Measurements from ENCODE around the gene C15orf61.

C15orf61 gene

GRCh38 chr15:67543348-67543718, 22.4 kb downstream of the C15orf61 start:
- Histone ChIP-seq H3K4me3 (ENCODE audit: low read length) (peak overlapping the region; percentile 84), H3K27ac (ENCODE audit: low read length) (no peak overlapping the region), H3K9me3 (ENCODE audit: insufficient read depth, low read length) (no peaks in the 10 kb centered on the region), H3K36me3 (replicated peaks; ENCODE audit: low read depth, low read length) (no peaks in the 10 kb centered on the region), H2AFZ (ENCODE audit: low read depth, low read length) (peak overlapping the region; percentile 82; the same call in 1 of the 2 replicates), H4K20me1 (ENCODE audit: insufficient read depth, low read length) (peaks cover 5% of the 10 kb centered on the region), H3K4me2 (ENCODE audit: low read length) (peak overlapping the region; percentile 94), H3K27me3 (ENCODE audit: low read depth, low read length) (peaks cover 9% of the 10 kb centered on the region), H3K9ac (ENCODE audit: low read length) (peak overlapping the region; percentile 78), H3K79me2 (ENCODE audit: low read length) (no peaks in the 10 kb centered on the region; the same call in 1 of the 2 replicates), H3K4me1 (ENCODE audit: low read length) (peaks cover 33% of the 10 kb centered on the region)
- TF ChIP-seq, protein P1, sequence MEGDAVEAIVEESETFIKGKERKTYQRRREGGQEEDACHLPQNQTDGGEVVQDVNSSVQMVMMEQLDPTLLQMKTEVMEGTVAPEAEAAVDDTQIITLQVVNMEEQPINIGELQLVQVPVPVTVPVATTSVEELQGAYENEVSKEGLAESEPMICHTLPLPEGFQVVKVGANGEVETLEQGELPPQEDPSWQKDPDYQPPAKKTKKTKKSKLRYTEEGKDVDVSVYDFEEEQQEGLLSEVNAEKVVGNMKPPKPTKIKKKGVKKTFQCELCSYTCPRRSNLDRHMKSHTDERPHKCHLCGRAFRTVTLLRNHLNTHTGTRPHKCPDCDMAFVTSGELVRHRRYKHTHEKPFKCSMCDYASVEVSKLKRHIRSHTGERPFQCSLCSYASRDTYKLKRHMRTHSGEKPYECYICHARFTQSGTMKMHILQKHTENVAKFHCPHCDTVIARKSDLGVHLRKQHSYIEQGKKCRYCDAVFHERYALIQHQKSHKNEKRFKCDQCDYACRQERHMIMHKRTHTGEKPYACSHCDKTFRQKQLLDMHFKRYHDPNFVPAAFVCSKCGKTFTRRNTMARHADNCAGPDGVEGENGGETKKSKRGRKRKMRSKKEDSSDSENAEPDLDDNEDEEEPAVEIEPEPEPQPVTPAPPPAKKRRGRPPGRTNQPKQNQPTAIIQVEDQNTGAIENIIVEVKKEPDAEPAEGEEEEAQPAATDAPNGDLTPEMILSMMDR (IDR thresholded peaks at IDR 0.05; ENCODE audit: low read depth, low read length): no peak
- no peak for TF ChIP-seq EZH2phosphoT487 (IDR thresholded peaks at IDR 0.05; ENCODE audit: low read depth)

GRCh38 chr15:67544475-67544874, 23.5 kb downstream of the C15orf61 start:
- Histone ChIP-seq H3K27me3 (ENCODE audit: low read depth, low read length) (peaks cover 3% of the 10 kb centered on the region; the same call in 1 of the 2 replicates), H3K36me3 (replicated peaks; ENCODE audit: low read depth, low read length) (no peaks in the 10 kb centered on the region), H3K4me3 (ENCODE audit: low read length) (no peak overlapping the region), H3K9ac (ENCODE audit: low read length) (no peak overlapping the region), H4K20me1 (ENCODE audit: insufficient read depth, low read length) (peaks cover 8% of the 10 kb centered on the region), H2AFZ (ENCODE audit: low read depth, low read length) (no peak overlapping the region), H3K9me3 (ENCODE audit: insufficient read depth, low read length) (no peaks in the 10 kb centered on the region), H3K79me2 (ENCODE audit: low read length) (no peaks in the 10 kb centered on the region; the same call in 1 of the 2 replicates), H3K4me1 (ENCODE audit: low read length) (peaks cover 25% of the 10 kb centered on the region), H3K27ac (ENCODE audit: low read length) (no peak overlapping the region), H3K4me2 (ENCODE audit: low read length) (no peak overlapping the region)
- TF ChIP-seq, protein P1 (IDR thresholded peaks at IDR 0.05; ENCODE audit: low read depth, low read length): no peak
- no peak for TF ChIP-seq EZH2phosphoT487 (IDR thresholded peaks at IDR 0.05; ENCODE audit: low read depth)

GRCh38 chr15:67545864-67546263, 24.9 kb downstream of the C15orf61 start:
- Histone ChIP-seq H3K79me2 (ENCODE audit: low read length) (no peaks in the 10 kb centered on the region; the same call in 1 of the 2 replicates), H3K9ac (ENCODE audit: low read length) (no peak overlapping the region), H3K4me1 (ENCODE audit: low read length) (peaks cover 13% of the 10 kb centered on the region), H3K4me2 (ENCODE audit: low read length) (no peak overlapping the region), H3K9me3 (ENCODE audit: insufficient read depth, low read length) (no peaks in the 10 kb centered on the region), H3K4me3 (ENCODE audit: low read length) (no peak overlapping the region), H3K27me3 (ENCODE audit: low read depth, low read length) (no peaks in the 10 kb centered on the region), H4K20me1 (ENCODE audit: insufficient read depth, low read length) (peaks cover 4% of the 10 kb centered on the region; the same call in 1 of the 2 replicates), H2AFZ (ENCODE audit: low read depth, low read length) (no peak overlapping the region), H3K27ac (ENCODE audit: low read length) (no peak overlapping the region), H3K36me3 (replicated peaks; ENCODE audit: low read depth, low read length) (peaks cover 3% of the 10 kb centered on the region)
- TF ChIP-seq EZH2phosphoT487 (IDR thresholded peaks at IDR 0.05; ENCODE audit: low read depth): no peak
- TF ChIP-seq, protein P1 (IDR thresholded peaks at IDR 0.05; ENCODE audit: low read depth, low read length): no peak

- Histone ChIP-seq H3K79me2 (ENCODE audit: low read length) (no peaks in the 10 kb centered on the region; the same call in 1 of the 2 replicates), H3K4me2 (ENCODE audit: low read length) (no peak overlapping the region), H2AFZ (ENCODE audit: low read depth, low read length) (no peak overlapping the region), H3K9me3 (ENCODE audit: insufficient read depth, low read length) (no peaks in the 10 kb centered on the region), H3K27me3 (ENCODE audit: low read depth, low read length) (no peaks in the 10 kb centered on the region), H3K9ac (ENCODE audit: low read length) (no peak overlapping the region), H3K4me1 (ENCODE audit: low read length) (peaks cover 7% of the 10 kb centered on the region), H4K20me1 (ENCODE audit: insufficient read depth, low read length) (peaks cover 4% of the 10 kb centered on the region; the same call in 1 of the 2 replicates), H3K36me3 (replicated peaks; ENCODE audit: low read depth, low read length) (peaks cover 11% of the 10 kb centered on the region), H3K4me3 (ENCODE audit: low read length) (no peak overlapping the region), H3K27ac (ENCODE audit: low read length) (no peak overlapping the region)
- no peak for TF ChIP-seq EZH2phosphoT487 (IDR thresholded peaks at IDR 0.05; ENCODE audit: low read depth)
- TF ChIP-seq, protein P1 (IDR thresholded peaks at IDR 0.05; ENCODE audit: low read depth, low read length): no peak
Observed at GRCh38 chr15:67547064-67547463, 26.1 kb downstream of the C15orf61 start.

Data from OCI-LY3 (cell line).